Measurements from ENCODE around the gene TMEM242. TPM values are rescaled to one million over a fixed set of nuclear protein-coding genes. Genes with fewer than 3 reads are reported as not detected.
"Not testable (repeated sequence)": the region's sequence is repeated elsewhere in the genome, so short reads cannot be mapped to it uniquely, and the experiment has no call there.

TMEM242 gene
- total RNA-seq, 1 donor from 2014 or later, result 11.7 TPM

DNA sequence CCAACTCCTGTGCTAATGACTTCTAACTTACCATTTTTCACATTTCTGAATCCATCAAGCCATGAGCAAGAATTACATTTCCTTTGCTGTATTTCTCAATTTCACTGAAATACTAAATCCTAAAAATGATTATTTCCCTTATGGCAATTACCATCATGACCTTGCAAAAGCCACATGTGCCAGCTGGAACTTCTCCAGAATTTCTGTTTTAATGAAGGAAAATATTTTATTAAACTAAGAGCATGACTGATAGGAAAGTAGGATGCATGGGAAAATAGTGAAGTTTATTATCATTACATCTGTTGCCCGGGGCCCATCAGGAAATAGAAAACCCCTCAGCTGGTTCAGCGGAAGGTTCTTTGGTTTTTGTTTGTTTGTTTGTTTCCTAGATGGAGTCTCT is 14.4 kb upstream of the TMEM242 start:
- Mint-ChIP-seq H3K36me3 (no peaks in the 10 kb centered on the region), H3K4me3 (no peak overlapping the region), H3K27me3 (peaks cover 29% of the 10 kb centered on the region), H3K27ac (no peak overlapping the region), H3K4me1 (ENCODE audit: unreplicated experiment) (no peaks in the 10 kb centered on the region), H3K9me3 (no peaks in the 10 kb centered on the region)
- DNase-seq (ENCODE audit: extremely low spot score, unreplicated experiment), result no peak
- TF ChIP-seq, protein P1, sequence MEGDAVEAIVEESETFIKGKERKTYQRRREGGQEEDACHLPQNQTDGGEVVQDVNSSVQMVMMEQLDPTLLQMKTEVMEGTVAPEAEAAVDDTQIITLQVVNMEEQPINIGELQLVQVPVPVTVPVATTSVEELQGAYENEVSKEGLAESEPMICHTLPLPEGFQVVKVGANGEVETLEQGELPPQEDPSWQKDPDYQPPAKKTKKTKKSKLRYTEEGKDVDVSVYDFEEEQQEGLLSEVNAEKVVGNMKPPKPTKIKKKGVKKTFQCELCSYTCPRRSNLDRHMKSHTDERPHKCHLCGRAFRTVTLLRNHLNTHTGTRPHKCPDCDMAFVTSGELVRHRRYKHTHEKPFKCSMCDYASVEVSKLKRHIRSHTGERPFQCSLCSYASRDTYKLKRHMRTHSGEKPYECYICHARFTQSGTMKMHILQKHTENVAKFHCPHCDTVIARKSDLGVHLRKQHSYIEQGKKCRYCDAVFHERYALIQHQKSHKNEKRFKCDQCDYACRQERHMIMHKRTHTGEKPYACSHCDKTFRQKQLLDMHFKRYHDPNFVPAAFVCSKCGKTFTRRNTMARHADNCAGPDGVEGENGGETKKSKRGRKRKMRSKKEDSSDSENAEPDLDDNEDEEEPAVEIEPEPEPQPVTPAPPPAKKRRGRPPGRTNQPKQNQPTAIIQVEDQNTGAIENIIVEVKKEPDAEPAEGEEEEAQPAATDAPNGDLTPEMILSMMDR (conservative IDR thresholded peaks at IDR 0.05), result no peak

DNA sequence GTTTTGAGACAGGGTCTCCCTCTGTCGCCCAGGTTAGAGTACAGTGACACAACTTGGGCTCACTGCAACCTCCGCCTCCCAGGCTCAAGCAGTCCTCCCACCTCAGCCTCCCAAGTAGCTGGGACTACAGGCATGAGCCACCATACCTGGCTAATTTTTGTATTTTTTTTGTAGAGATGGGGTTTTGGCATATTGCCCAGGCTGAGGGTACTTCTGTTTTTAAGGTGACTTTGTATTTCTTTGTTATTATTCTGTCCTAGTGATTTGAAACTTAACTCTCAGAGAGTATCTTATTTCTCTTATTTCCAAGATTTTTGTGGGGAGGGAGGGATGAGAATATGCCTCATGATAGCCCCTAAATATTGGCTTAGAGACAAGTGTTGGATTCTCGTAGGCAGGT is 14.0 kb upstream of the TMEM242 start:
- H3K27me3 Mint-ChIP-seq, result peaks cover 33% of the 10 kb centered on the region
- not testable (repeated sequence) for H3K27ac Mint-ChIP-seq; H3K4me3 Mint-ChIP-seq; H3K36me3 Mint-ChIP-seq; H3K9me3 Mint-ChIP-seq; H3K4me1 Mint-ChIP-seq (ENCODE audit: unreplicated experiment); DNase-seq (ENCODE audit: extremely low spot score, unreplicated experiment)

DNA sequence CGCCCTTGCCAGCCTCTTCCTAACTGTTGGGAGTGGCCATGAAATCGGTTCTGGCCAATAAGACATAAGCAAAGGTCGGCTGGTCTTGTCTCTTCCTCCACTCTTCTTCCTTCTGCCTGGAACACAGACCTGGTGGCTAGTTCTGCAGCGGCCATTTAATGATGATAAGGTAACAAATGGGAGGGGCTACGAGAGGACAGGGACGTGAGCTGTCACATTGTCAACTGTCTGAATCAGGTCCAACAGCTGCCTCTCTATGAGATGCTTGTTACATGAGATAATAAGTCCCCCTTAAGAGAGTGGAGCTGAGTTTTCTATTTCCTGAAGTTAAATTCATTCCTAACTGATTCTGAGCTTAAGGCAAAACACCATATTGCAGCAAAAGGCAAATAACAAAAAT is 12.5 kb upstream of the TMEM242 start:
- Mint-ChIP-seq H3K36me3 (no peaks in the 10 kb centered on the region), H3K4me3 (no peak overlapping the region), H3K9me3 (no peaks in the 10 kb centered on the region), H3K27me3 (peaks cover 28% of the 10 kb centered on the region), H3K27ac (no peak overlapping the region), H3K4me1 (ENCODE audit: unreplicated experiment) (no peaks in the 10 kb centered on the region)
- TF ChIP-seq, protein P1 (conservative IDR thresholded peaks at IDR 0.05), result no peak
- DNase-seq (ENCODE audit: extremely low spot score, unreplicated experiment), result no peak

DNA sequence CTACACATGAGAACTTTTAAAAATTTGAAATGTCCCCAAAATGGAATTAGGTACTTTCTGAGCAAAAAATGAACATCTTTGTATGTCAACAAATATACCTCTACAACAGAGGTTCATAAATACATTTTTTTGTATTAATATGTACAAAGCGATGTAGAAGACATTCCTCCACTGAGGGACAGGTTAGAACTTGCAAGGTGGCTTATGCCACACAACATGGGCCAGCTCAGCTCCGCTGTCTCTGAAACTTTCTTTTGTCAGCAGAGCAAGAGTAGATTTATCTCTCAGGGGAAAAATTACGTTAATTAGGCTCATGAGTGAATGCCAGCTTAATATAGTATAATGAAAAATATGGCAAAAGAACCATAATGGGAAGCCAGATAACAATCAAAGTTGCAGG is 10.6 kb upstream of the TMEM242 start:
- no peak overlapping the region for H3K27ac Mint-ChIP-seq

DNA sequence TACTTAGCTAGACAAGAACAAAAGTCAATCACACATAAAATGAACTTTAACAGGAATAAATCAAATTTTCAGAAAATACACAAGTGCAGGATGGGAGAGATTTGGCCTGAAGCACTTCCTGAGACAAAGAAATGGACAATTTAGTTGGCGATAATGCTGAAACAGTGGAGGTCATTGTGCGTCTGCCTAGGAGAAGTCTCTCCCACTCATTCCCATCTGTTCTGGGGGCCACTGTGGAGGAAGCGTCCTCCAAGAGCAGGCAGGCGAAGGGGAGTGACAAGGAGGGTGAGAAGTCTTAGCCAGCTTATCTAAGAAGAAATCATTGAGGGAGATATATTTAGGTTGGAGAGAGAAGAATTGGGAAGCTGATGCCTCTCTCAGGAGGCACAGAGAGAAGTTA is 10.2 kb upstream of the TMEM242 start:
- no peak overlapping the region for H3K4me3 Mint-ChIP-seq
- H3K4me1 Mint-ChIP-seq (ENCODE audit: unreplicated experiment), result no peaks in the 10 kb centered on the region
- no peaks in the 10 kb centered on the region for H3K36me3 Mint-ChIP-seq
- no peak overlapping the region for H3K27ac Mint-ChIP-seq
- H3K27me3 Mint-ChIP-seq, result peaks cover 43% of the 10 kb centered on the region
- TF ChIP-seq, protein P1 (conservative IDR thresholded peaks at IDR 0.05), result no peak
- no peak for DNase-seq (ENCODE audit: extremely low spot score, unreplicated experiment)
- no peaks in the 10 kb centered on the region for H3K9me3 Mint-ChIP-seq

More for the DNA sequence above, 10.6 kb upstream of the TMEM242 start:
- no peaks in the 10 kb centered on the region for H3K9me3 Mint-ChIP-seq
- H3K36me3 Mint-ChIP-seq, result no peaks in the 10 kb centered on the region
- no peak for DNase-seq (ENCODE audit: extremely low spot score, unreplicated experiment)
- H3K27me3 Mint-ChIP-seq, result peaks cover 39% of the 10 kb centered on the region
- TF ChIP-seq, protein P1 (conservative IDR thresholded peaks at IDR 0.05), result no peak
- H3K4me3 Mint-ChIP-seq, result no peak overlapping the region
- H3K4me1 Mint-ChIP-seq (ENCODE audit: unreplicated experiment), result no peaks in the 10 kb centered on the region

DNA sequence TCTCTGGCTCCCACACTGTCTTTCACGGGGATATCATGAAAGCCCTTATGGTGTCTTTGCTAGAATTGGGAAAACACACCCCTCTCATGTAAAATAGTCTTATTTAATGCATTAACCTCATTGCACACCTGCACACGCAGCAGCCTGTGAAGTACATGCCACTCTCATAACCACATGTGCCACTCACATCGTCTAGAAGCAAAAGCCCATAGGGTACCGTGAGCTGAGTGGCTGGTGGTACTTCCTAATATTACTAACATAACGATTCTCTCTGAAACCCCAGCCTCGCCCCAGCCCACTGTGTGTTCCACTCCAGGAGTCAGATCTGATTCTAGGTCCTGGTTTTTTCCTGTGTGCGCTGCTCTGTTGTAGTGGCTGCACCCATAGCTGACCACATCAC is 9.5 kb upstream of the TMEM242 start:
- Mint-ChIP-seq H3K9me3 (no peaks in the 10 kb centered on the region), H3K36me3 (no peaks in the 10 kb centered on the region), H3K27me3 (peaks cover 50% of the 10 kb centered on the region), H3K27ac (no peak overlapping the region), H3K4me1 (ENCODE audit: unreplicated experiment) (no peaks in the 10 kb centered on the region), H3K4me3 (no peak overlapping the region)
- TF ChIP-seq, protein P1 (conservative IDR thresholded peaks at IDR 0.05), result no peak
- DNase-seq (ENCODE audit: extremely low spot score, unreplicated experiment), result no peak

Data from type B pancreatic cell (in vitro differentiated cells).